Measurements from ENCODE around the gene NFATC1. TPM values are rescaled to one million over a fixed set of nuclear protein-coding genes. Genes with fewer than 3 reads are reported as not detected.

NFATC1 gene
- total RNA-seq, 4 donors from 2014 or later = 13.1 to 21.3 (median 16.2) TPM

- H3K36me3 ChIP-seq = peaks cover 0 to 78% of the 10 kb centered on the region in 2 donors
Observed at GRCh38 chr18:79468119-79468789, 72.5 kb downstream of the NFATC1 start.

GRCh38 chr18:79469309-79469708 is 73.6 kb downstream of the NFATC1 start:
- Histone ChIP-seq H3K36me3 (peaks cover 0 to 71% of the 10 kb centered on the region in 2 donors), H3K9me3 (no peaks in the 10 kb centered on the region), H3K27me3 (no peaks in the 10 kb centered on the region), H3K4me1 (peaks cover 0 to 12% (median 4%) of the 10 kb centered on the region in 3 donors), H3K27ac (no peak overlapping the region), H3K4me3 (no peak overlapping the region)
- ATAC-seq = no peak
- TF ChIP-seq POLR2AphosphoS5 (IDR thresholded peaks at IDR 0.05) = no peak
- no peak for TF ChIP-seq CTCF (IDR thresholded peaks at IDR 0.05)
- TF ChIP-seq EP300 (IDR thresholded peaks at IDR 0.05) = no peak
- WGBS, 2 donors (ENCODE audit: low coverage in 1 of 2) = 88 to 93% methylated on average over 6 to 13 of the region's 17 CpGs

More at GRCh38 chr18:79468119-79468789, 72.5 kb downstream of the NFATC1 start:
- TF ChIP-seq POLR2A (IDR thresholded peaks at IDR 0.05) = no peak
- no peak for TF ChIP-seq EP300 (IDR thresholded peaks at IDR 0.05)
- TF ChIP-seq CTCF (IDR thresholded peaks at IDR 0.05) = no peak
- no peak for TF ChIP-seq POLR2AphosphoS5 (IDR thresholded peaks at IDR 0.05)
- no peaks in the 10 kb centered on the region for H3K9me3 ChIP-seq
- peaks cover 0 to 12% (median 4%) of the 10 kb centered on the region in 3 donors for H3K4me1 ChIP-seq
- no peak for ATAC-seq
- no peak overlapping the region for H3K4me3 ChIP-seq
- 76 to 92% methylated on average over 7 to 10 of the region's 12 CpGs for WGBS, 2 donors (ENCODE audit: low coverage in 1 of 2)
- no peaks in the 10 kb centered on the region for H3K27me3 ChIP-seq
- H3K27ac ChIP-seq = no peak overlapping the region

GRCh38 chr18:79469751-79470505 is 74.2 kb downstream of the NFATC1 start:
- Histone ChIP-seq H3K4me1 (peaks cover 0 to 11% (median 4%) of the 10 kb centered on the region in 3 donors), H3K36me3 (peaks cover 0 to 71% of the 10 kb centered on the region in 2 donors), H3K9me3 (no peaks in the 10 kb centered on the region), H3K4me3 (no peak overlapping the region), H3K27me3 (no peaks in the 10 kb centered on the region), H3K27ac (no peak overlapping the region)
- no peak for ATAC-seq
- WGBS, 2 donors (ENCODE audit: low coverage in 1 of 2) = 58 to 100% methylated on average over 1 to 9 of the region's 33 CpGs
- no peak for TF ChIP-seq POLR2AphosphoS5 (IDR thresholded peaks at IDR 0.05)
- TF ChIP-seq EP300 (IDR thresholded peaks at IDR 0.05) = no peak
- TF ChIP-seq CTCF (IDR thresholded peaks at IDR 0.05) = no peak
- TF ChIP-seq POLR2A (IDR thresholded peaks at IDR 0.05) = no peak

DNA sequence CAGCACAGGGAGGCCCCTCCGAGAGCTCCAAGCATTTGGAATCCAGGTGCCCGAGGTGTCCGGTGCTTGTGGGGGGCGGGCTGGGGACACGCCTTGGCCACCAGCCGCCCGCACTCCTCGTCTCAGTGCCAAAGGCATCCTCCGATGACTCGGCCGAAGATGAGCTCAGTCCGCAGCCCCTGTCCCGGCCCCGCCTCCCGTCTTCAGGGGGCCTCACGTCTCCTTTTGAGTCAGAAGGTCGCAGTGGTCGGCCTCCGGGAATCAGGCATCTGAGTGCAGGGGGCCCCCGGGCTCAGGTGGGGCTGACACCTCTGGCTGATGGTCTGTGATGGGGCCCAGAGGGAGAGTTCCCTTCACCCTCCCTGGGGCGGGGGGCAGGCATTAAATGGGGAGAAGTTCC is 74.8 kb downstream of the NFATC1 start:
- WGBS, 2 donors (ENCODE audit: low coverage in 1 of 2) = no CpG with 5 or more reads among the region's 21 CpGs
- Histone ChIP-seq H3K4me3 (no peak overlapping the region), H3K27me3 (no peaks in the 10 kb centered on the region), H3K4me1 (peaks cover 0 to 5% (median 3%) of the 10 kb centered on the region in 3 donors), H3K36me3 (peaks cover 0 to 74% of the 10 kb centered on the region in 2 donors), H3K27ac (no peak overlapping the region), H3K9me3 (no peaks in the 10 kb centered on the region)
- no peak for TF ChIP-seq POLR2A (IDR thresholded peaks at IDR 0.05)
- no peak for TF ChIP-seq EP300 (IDR thresholded peaks at IDR 0.05)
- TF ChIP-seq POLR2AphosphoS5 (IDR thresholded peaks at IDR 0.05) = no peak
- no peak for TF ChIP-seq CTCF (IDR thresholded peaks at IDR 0.05)
- ATAC-seq = no peak
